ENCODE results near the gene LGALSL. TPM values are rescaled to one million over a fixed set of nuclear protein-coding genes. Genes with fewer than 3 reads are reported as not detected.
"Not testable (repeated sequence)": the region's sequence is repeated elsewhere in the genome, so short reads cannot be mapped to it uniquely, and the experiment has no call there.

The LGALSL gene
- total RNA-seq, 1 donor from 2014 or later: 7.4 TPM

DNA sequence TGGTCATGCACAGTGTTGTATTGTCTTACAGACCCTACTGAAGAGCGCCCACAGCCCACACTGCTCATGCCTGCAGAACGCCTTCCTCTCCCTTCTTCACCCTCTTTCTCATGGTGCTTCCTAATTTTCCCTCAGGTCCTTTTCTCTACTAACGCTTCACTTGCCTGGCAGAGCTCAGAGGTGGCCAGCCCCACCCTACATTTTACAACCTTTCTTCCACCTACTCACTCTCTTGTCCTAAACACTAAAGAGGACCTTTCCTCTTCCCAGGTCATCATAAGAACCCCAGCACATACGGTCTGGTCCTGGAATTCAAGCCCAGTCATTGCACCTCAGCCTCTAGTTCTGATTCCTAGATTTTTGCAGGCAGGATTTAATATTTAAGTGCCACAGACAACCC lies 11.7 kb upstream of the LGALSL start:
- no peaks in the 10 kb centered on the region for H3K36me3 Mint-ChIP-seq (ENCODE audit: unreplicated experiment)
- H3K4me1 Mint-ChIP-seq (ENCODE audit: unreplicated experiment): no peaks in the 10 kb centered on the region
- no peak overlapping the region for H3K4me3 Mint-ChIP-seq (ENCODE audit: unreplicated experiment)
- H3K27me3 Mint-ChIP-seq (ENCODE audit: unreplicated experiment): peaks cover 43% of the 10 kb centered on the region
- no peak overlapping the region for H3K27ac Mint-ChIP-seq (ENCODE audit: unreplicated experiment)
- TF ChIP-seq CTCF (IDR thresholded peaks at IDR 0.05): no peak
- DNase-seq (ENCODE audit: extremely low spot score, unreplicated experiment): no peak
- H3K9me3 Mint-ChIP-seq (ENCODE audit: unreplicated experiment): no peaks in the 10 kb centered on the region

- Mint-ChIP-seq H3K36me3 (ENCODE audit: unreplicated experiment) (no peaks in the 10 kb centered on the region), H3K4me3 (ENCODE audit: unreplicated experiment) (no peak overlapping the region), H3K27me3 (ENCODE audit: unreplicated experiment) (peaks cover 44% of the 10 kb centered on the region), H3K9me3 (ENCODE audit: unreplicated experiment) (no peaks in the 10 kb centered on the region), H3K27ac (ENCODE audit: unreplicated experiment) (no peak overlapping the region), H3K4me1 (ENCODE audit: unreplicated experiment) (no peaks in the 10 kb centered on the region)
- no peak for DNase-seq (ENCODE audit: extremely low spot score, unreplicated experiment)
- no peak for TF ChIP-seq CTCF (IDR thresholded peaks at IDR 0.05)
These were observed 11.0 kb upstream of the LGALSL start for GRCh38 chr2:64442801-64443429.

GRCh38 chr2:64445970-64446369 lies 8.0 kb upstream of the LGALSL start:
- not testable (repeated sequence) for H3K36me3 Mint-ChIP-seq (ENCODE audit: unreplicated experiment); H3K4me3 Mint-ChIP-seq (ENCODE audit: unreplicated experiment); DNase-seq (ENCODE audit: extremely low spot score, unreplicated experiment)

GRCh38 chr2:64447317-64448040 lies 6.5 kb upstream of the LGALSL start:
- H3K4me3 Mint-ChIP-seq (ENCODE audit: unreplicated experiment): no peak overlapping the region
- no peaks in the 10 kb centered on the region for H3K4me1 Mint-ChIP-seq (ENCODE audit: unreplicated experiment)
- no peak for TF ChIP-seq CTCF (IDR thresholded peaks at IDR 0.05)
- no peaks in the 10 kb centered on the region for H3K36me3 Mint-ChIP-seq (ENCODE audit: unreplicated experiment)
- peaks cover 21% of the 10 kb centered on the region for H3K27me3 Mint-ChIP-seq (ENCODE audit: unreplicated experiment)
- H3K27ac Mint-ChIP-seq (ENCODE audit: unreplicated experiment): no peak overlapping the region
- no peak for DNase-seq (ENCODE audit: extremely low spot score, unreplicated experiment)
- no peaks in the 10 kb centered on the region for H3K9me3 Mint-ChIP-seq (ENCODE audit: unreplicated experiment)

More at GRCh38 chr2:64445970-64446369, 8.0 kb upstream of the LGALSL start:
- H3K9me3 Mint-ChIP-seq (ENCODE audit: unreplicated experiment); H3K4me1 Mint-ChIP-seq (ENCODE audit: unreplicated experiment); H3K27ac Mint-ChIP-seq (ENCODE audit: unreplicated experiment): not testable (repeated sequence)
- H3K27me3 Mint-ChIP-seq (ENCODE audit: unreplicated experiment): peaks cover 28% of the 10 kb centered on the region

DNA sequence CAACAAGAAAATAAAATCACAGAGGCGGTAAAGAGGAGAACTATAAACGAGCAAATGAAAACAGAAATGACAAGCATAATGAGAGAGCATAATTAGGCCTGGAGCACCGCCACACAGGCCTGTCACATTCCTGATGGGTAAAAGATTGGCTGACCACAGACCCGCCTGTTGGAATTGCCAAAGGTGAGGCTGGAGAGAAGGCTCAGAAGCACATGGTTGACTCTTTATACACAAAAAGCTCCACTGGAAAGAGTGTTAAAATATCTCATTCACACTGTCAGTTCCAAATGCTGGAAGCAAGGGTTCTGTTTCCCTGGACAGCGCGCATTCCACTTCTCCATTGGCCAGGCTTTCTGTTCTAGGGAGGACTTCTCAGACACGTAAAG lies 5.9 kb upstream of the LGALSL start:
- H3K4me1 Mint-ChIP-seq (ENCODE audit: unreplicated experiment): peaks cover 3% of the 10 kb centered on the region
- no peaks in the 10 kb centered on the region for H3K36me3 Mint-ChIP-seq (ENCODE audit: unreplicated experiment)
- H3K4me3 Mint-ChIP-seq (ENCODE audit: unreplicated experiment): no peak overlapping the region
- DNase-seq (ENCODE audit: extremely low spot score, unreplicated experiment): no peak
- no peaks in the 10 kb centered on the region for H3K9me3 Mint-ChIP-seq (ENCODE audit: unreplicated experiment)
- peaks cover 17% of the 10 kb centered on the region for H3K27me3 Mint-ChIP-seq (ENCODE audit: unreplicated experiment)
- TF ChIP-seq CTCF (IDR thresholded peaks at IDR 0.05): no peak
- H3K27ac Mint-ChIP-seq (ENCODE audit: unreplicated experiment): no peak overlapping the region
